ENCODE data around the gene PNPLA6. TPM values are rescaled to one million over a fixed set of nuclear protein-coding genes. Genes with fewer than 3 reads are reported as not detected.

The PNPLA6 gene
- total and polyA plus RNA-seq, 2 experiments from 2014 or later = 65.0 to 86.6 TPM

DNA sequence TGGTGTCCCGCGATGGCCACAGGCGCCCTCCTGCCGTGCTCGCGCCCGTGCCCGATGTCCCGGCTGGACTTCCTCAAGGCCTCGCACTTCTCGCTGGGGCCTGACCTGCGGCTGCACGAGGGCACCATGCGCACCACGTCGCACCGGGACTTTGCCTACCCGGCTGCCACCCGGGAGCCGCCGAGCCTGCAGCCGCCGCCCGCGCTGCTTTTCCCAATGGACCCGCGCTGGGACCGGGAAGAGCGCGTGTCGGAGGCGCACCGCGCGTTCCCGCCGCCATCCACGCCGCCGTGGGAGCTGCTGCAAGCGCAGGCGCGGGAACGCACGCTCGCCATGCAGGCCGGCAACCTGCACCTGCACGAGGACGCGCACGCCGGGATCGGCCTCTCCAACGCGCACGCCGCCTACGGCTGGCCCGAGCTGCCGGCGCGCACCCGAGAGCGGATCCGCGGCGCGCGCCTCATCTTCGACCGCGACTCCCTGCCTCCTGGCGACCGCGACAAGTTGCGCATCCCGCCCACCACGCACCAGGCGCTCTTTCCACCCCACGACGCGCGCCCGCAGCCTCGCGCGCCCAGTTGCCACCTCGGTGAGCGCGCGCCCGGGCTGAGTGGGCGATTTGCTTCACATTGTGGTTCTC, 34.6 kb upstream of the PNPLA6 start:
- Histone ChIP-seq H3K27ac (no peak overlapping the region), H3K4me1 (ENCODE audit: insufficient read depth) (no peaks in the 10 kb centered on the region), H3K9me3 (ENCODE audit: low read depth) (no peaks in the 10 kb centered on the region), H3K4me3 (peak overlapping the region; percentile 59), H3K9me2 (ENCODE audit: insufficient read depth) (no peaks in the 10 kb centered on the region), H4K20me1 (ENCODE audit: insufficient read depth) (no peaks in the 10 kb centered on the region), H2AFZ (peak overlapping the region; percentile 19), H3K9ac (no peak overlapping the region), H3K36me3 (ENCODE audit: low read depth) (no peaks in the 10 kb centered on the region), H3F3A (ENCODE audit: insufficient read depth) (no peaks in the 10 kb centered on the region), H3K79me2 (ENCODE audit: insufficient read depth) (no peaks in the 10 kb centered on the region), H3K4me2 (ENCODE audit: unreplicated experiment) (peak overlapping the region; percentile 28), H3K27me3 (replicated peaks; ENCODE audit: insufficient read depth) (peaks cover 17% of the 10 kb centered on the region)
- WGBS, 2 experiments (ENCODE audit: low coverage in 1 of 2, low lambda C conversion rate in 2 of 2, missing lambda C conversion rate in 2 of 2) = 7 to 8% methylated on average over 69 to 87 of the region's 93 CpGs
- DNase-seq = peak; percentile 56
- in situ Hi-C loops (cut with MboI) = no loop called here
- no peak for TF ChIP-seq EZH2phosphoT487 (IDR thresholded peaks at IDR 0.05; ENCODE audit: insufficient read depth, low read depth)
- TF ChIP-seq EZH2 (IDR thresholded peaks at IDR 0.05; ENCODE audit: insufficient read depth, poor library complexity, severe bottlenecking) = no peak

DNA sequence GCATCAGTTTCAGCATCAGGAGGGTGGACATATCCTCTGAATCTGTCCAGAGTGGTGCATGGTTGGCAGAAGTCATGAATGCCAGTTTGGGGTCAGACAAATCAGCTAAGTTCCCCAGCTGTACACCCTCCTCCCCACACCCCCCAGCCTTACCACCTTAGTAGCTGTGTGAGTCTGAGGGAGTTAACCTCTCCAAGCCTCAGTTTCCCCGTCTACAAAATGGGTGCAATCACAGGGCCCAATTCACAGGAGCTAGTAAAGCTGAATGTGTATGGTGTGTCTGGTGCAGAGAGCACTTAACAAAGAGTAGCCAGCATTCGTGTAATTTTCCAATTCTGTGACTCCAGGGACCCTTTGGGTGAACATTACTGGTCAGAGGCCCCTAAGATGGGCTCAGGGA, 33.0 kb upstream of the PNPLA6 start:
- H3K9me2 ChIP-seq (ENCODE audit: insufficient read depth) = no peaks in the 10 kb centered on the region
- H3F3A ChIP-seq (ENCODE audit: insufficient read depth) = no peaks in the 10 kb centered on the region
- no peak overlapping the region for H3K4me3 ChIP-seq
- no peak overlapping the region for H3K27ac ChIP-seq
- H3K36me3 ChIP-seq (ENCODE audit: low read depth) = no peaks in the 10 kb centered on the region
- no peak overlapping the region for H3K9ac ChIP-seq
- H2AFZ ChIP-seq = no peak overlapping the region
- WGBS, 2 experiments (ENCODE audit: low coverage in 1 of 2, low lambda C conversion rate in 2 of 2, missing lambda C conversion rate in 2 of 2) = 8 to 20% methylated on average over 2 of the region's 2 CpGs
- H3K9me3 ChIP-seq (ENCODE audit: low read depth) = no peaks in the 10 kb centered on the region
- TF ChIP-seq EZH2phosphoT487 (IDR thresholded peaks at IDR 0.05; ENCODE audit: insufficient read depth, low read depth) (no peak), EZH2 (IDR thresholded peaks at IDR 0.05; ENCODE audit: insufficient read depth, poor library complexity, severe bottlenecking) (no peak)
- peaks cover 17% of the 10 kb centered on the region for H3K27me3 ChIP-seq (replicated peaks; ENCODE audit: insufficient read depth)
- no peaks in the 10 kb centered on the region for H4K20me1 ChIP-seq (ENCODE audit: insufficient read depth)
- no peaks in the 10 kb centered on the region for H3K4me1 ChIP-seq (ENCODE audit: insufficient read depth)
- no peak for DNase-seq
- no peak overlapping the region for H3K4me2 ChIP-seq (ENCODE audit: unreplicated experiment)
- no peaks in the 10 kb centered on the region for H3K79me2 ChIP-seq (ENCODE audit: insufficient read depth)
- in situ Hi-C loops (cut with MboI) = no loop called here

- H3K9me2 ChIP-seq (ENCODE audit: insufficient read depth) = no peaks in the 10 kb centered on the region
- H4K20me1 ChIP-seq (ENCODE audit: insufficient read depth) = no peaks in the 10 kb centered on the region
- WGBS, 2 experiments (ENCODE audit: low coverage in 1 of 2, low lambda C conversion rate in 2 of 2, missing lambda C conversion rate in 2 of 2) = 72 to 77% methylated on average over 4 to 6 of the region's 6 CpGs
- no peaks in the 10 kb centered on the region for H3K4me1 ChIP-seq (ENCODE audit: insufficient read depth)
- H3K79me2 ChIP-seq (ENCODE audit: insufficient read depth) = no peaks in the 10 kb centered on the region
- no peak overlapping the region for H3K4me2 ChIP-seq (ENCODE audit: unreplicated experiment)
- no peak overlapping the region for H2AFZ ChIP-seq
- TF ChIP-seq EZH2phosphoT487 (IDR thresholded peaks at IDR 0.05; ENCODE audit: insufficient read depth, low read depth) (no peak), EZH2 (IDR thresholded peaks at IDR 0.05; ENCODE audit: insufficient read depth, poor library complexity, severe bottlenecking) (no peak)
- H3F3A ChIP-seq (ENCODE audit: insufficient read depth) = no peaks in the 10 kb centered on the region
- no peaks in the 10 kb centered on the region for H3K36me3 ChIP-seq (ENCODE audit: low read depth)
- no peak for DNase-seq
- peaks cover 9% of the 10 kb centered on the region; the same call in 1 of the 2 replicates for H3K27me3 ChIP-seq (replicated peaks; ENCODE audit: insufficient read depth)
- in situ Hi-C loops (cut with MboI) = no loop called here
- H3K4me3 ChIP-seq = no peak overlapping the region
- H3K27ac ChIP-seq = no peak overlapping the region
- no peaks in the 10 kb centered on the region for H3K9me3 ChIP-seq (ENCODE audit: low read depth)
- H3K9ac ChIP-seq = no peak overlapping the region
These were observed 30.8 kb upstream of the PNPLA6 start for GRCh38 chr19:7504684-7505083.

DNA sequence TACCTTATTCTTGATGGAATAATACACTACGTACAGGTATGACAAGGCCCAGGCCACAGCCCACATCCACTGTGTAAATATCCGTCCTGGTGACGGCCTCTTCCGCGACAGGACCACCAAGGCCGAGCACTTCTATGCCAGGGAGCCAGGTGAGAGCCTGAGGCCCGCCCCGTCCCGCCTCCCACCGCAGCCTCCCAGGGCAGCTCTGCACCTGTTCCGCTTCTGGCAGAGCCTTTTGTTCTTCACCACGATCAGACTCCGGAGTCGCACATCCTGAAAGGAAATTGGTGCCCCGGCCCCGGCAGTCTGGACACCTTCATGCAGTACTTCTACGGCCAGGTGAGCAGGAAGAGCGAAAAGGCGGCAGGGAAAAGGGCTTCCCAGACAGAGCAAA, 30.2 kb upstream of the PNPLA6 start:
- TF ChIP-seq EZH2 (IDR thresholded peaks at IDR 0.05; ENCODE audit: insufficient read depth, poor library complexity, severe bottlenecking) = no peak
- no peak for TF ChIP-seq EZH2phosphoT487 (IDR thresholded peaks at IDR 0.05; ENCODE audit: insufficient read depth, low read depth)
- Histone ChIP-seq H3K36me3 (ENCODE audit: low read depth) (no peaks in the 10 kb centered on the region), H3K4me3 (no peak overlapping the region), H3K9me2 (ENCODE audit: insufficient read depth) (no peaks in the 10 kb centered on the region), H2AFZ (no peak overlapping the region), H3K9ac (no peak overlapping the region), H3K9me3 (ENCODE audit: low read depth) (no peaks in the 10 kb centered on the region), H3K79me2 (ENCODE audit: insufficient read depth) (no peaks in the 10 kb centered on the region), H3K4me2 (ENCODE audit: unreplicated experiment) (no peak overlapping the region), H3F3A (ENCODE audit: insufficient read depth) (no peaks in the 10 kb centered on the region), H3K4me1 (ENCODE audit: insufficient read depth) (no peaks in the 10 kb centered on the region), H4K20me1 (ENCODE audit: insufficient read depth) (no peaks in the 10 kb centered on the region), H3K27ac (no peak overlapping the region), H3K27me3 (replicated peaks; ENCODE audit: insufficient read depth) (peaks cover 3% of the 10 kb centered on the region; the same call in 1 of the 2 replicates)
- in situ Hi-C loops (cut with MboI) = no loop called here
- no peak for DNase-seq
- 22 to 28% methylated on average over 19 of the region's 19 CpGs for WGBS, 2 experiments (ENCODE audit: low coverage in 1 of 2, low lambda C conversion rate in 2 of 2, missing lambda C conversion rate in 2 of 2)

All from GM23248 (cell line).